HG02981 (cell line): ENCODE data around the gene UBN1.
"Not testable (repeated sequence)": the region's sequence is repeated elsewhere in the genome, so short reads cannot be mapped to it uniquely, and the experiment has no call there.

ENCODE experiments used
- ATAC-seq: cut with Tn5 transposase; IDR thresholded peaks from one replicate; pipeline ENCODE4 v1.9.1; 2021; ENCODE audit warnings: mild to moderate bottlenecking, moderate library complexity; ENCODE audit not compliant: unreplicated experiment

Gene UBN1

GRCh38 chr16:4927661-4928060 lies 80.4 kb downstream of the UBN1 start:
- no peak for ATAC-seq

DNA sequence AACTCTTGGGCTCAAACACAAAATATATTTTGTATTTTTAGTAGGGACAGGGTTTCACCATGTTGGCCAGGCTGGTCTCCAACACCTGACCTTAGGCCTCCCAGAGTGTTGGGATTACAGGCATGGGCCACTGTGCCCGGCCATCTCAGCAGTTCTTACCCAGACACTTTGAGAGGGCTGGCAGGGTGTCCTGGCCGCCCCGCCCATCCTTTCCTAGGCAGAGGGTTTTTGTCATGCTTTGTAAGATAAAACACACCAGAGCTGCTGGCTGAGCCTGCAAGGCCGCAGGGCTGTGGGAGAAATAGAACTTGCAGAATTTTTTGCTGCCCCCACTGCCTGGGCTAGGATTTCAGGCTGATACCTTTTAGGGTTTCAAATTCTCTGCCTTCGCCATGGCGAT lies 80.9 kb downstream of the UBN1 start:
- ATAC-seq: no peak

- not testable (repeated sequence) for ATAC-seq
Measured at GRCh38 chr16:4929619-4930018, 82.3 kb downstream of the UBN1 start.

- no peak for ATAC-seq
Measured at GRCh38 chr16:4931381-4931780, 84.1 kb downstream of the UBN1 start.
